Islet of Langerhans (tissue), 1 donor: Measurements from ENCODE around the gene RAD9A.
"Not testable (repeated sequence)": the region's sequence is repeated elsewhere in the genome, so short reads cannot be mapped to it uniquely, and the experiment has no call there.

Experiments
- FAIRE-seq: peaks from one replicate; lab custom pipeline; 2011; peaks lifted over from hg19 to GRCh38; lab: Jason Lieb, UNC

RAD9A gene

GRCh38 chr11:67410984-67411784, 19.4 kb downstream of the RAD9A start:
- no peak for FAIRE-seq

GRCh38 chr11:67411785-67412152, 20.0 kb downstream of the RAD9A start:
- FAIRE-seq, result no peak

- FAIRE-seq, result no peak
Measured at GRCh38 chr11:67412495-67413179, 20.9 kb downstream of the RAD9A start.

DNA sequence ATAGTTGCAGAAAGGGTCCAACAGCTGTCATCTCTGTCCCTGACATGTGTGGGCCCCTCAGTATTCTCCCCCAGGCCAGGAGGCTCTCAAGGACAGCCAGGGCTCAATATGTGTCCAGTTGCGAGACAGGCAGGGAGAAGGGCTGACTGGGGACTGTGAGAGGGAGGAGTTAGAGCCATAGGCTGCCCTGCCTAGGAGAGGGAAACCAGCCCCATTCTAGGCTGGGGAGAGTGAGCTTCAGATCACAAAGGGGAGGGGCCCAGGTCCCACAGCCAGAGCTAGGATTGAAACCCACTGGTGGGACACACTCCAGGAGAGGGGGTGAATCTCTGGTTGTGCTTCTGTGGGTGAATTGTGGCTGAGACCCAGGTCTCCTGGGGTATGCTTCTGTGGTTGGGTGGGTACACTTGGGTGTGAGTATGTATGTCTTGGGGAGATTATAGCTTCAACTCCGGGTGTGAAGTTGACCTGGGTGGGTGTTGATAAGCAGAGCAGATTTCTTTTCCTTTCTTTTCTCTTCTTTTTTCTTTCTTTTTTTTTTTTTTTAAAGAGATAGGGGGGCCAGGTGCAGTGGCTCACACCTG, 21.6 kb downstream of the RAD9A start:
- no peak for FAIRE-seq

- no peak for FAIRE-seq
Measured at GRCh38 chr11:67415501-67416304, 23.9 kb downstream of the RAD9A start, which contains the start of gene CARNS1. Gene CARNS1, plus strand, starts transcription at chr11:67415678. Its CDS starts 522 bp downstream, at chr11:67416200.

DNA sequence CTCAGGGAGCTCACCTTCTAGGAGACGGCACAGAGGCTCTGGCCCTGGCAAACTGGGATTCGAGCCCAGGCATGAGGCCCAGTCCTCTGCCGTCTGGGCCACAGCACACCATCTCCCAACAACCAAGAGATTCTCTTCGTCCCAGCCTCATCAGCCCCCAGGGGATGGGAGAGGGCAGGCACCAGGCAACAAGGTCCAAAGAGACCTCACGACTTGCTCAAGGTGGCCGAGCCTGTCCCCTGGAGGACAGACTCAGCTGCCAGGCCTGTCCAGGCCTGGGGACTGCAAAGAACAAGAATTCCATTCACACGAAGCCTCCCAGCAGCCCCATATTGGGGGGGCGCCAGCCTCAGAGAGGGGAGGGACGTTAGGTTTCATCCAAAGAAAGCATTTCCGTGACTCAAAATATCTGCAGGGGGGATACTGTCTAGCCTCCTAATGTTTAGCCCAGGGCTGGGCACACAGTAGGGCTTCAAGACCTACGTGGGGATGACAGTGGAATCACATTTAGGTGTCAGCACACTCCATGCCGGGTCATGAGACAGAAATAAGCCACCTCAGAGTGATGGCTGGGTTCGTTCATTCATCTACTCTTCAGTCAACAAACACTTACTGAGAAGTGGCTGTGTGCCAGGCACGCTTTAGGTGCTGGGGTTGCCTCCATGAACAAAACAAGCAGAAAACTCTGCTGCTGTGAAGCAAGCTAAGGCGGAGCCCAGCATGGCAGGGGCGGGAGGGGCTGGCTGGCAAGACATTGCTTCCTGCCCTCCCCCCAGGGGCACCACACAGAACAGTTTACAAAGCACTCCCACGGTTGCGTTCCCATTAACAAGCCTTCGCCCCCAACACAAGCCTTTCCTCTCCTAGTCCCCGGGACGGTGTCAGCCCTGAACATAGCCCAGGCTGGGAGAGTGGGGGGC, 24.9 kb downstream of the RAD9A start:
- FAIRE-seq, result no peak

- no peak for FAIRE-seq
Measured at GRCh38 chr11:67417425-67417824, 25.6 kb downstream of the RAD9A start.

- FAIRE-seq, result no peak
Measured at GRCh38 chr11:67418476-67419281, 26.9 kb downstream of the RAD9A start.

DNA sequence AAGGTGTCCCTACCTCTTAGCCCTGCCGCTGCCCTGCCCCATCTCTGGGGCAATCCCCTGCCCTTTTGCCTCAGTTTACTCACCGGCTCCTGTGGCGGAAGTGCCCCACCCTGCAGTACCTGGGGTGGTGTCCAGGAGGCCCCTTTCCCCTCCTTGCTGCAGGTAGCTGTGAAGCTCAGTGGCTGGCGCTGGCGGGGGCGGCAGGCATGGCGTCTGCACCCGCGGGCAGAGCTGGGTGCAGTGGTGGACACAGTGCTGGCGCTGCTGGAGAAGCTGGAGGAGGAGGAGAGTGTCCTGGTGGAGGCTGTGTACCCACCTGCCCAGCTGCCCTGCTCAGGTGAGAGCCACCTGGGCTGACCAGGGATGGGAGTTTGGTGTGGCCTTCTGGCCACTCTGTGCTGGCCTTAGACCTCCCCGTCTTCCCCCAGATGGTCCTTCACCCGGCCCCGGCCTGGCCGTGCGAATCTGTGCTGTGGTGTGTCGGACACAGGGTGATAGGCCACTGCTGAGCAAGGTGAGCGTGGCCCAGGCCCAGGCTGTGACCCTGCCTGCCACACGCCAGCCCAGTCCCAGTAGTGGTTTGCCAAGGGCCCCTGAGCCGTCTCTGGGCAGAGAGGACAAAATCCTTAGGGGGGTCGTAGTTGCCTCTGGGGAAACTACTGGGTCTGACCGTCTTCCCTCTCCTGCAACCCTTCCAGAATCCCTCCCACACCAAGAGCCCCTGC, 27.7 kb downstream of the RAD9A start:
- FAIRE-seq, result no peak

- FAIRE-seq, result no peak
Measured at GRCh38 chr11:67420147-67420645, 28.4 kb downstream of the RAD9A start.

GRCh38 chr11:67420646-67421429, 29.1 kb downstream of the RAD9A start:
- FAIRE-seq, result no peak

DNA sequence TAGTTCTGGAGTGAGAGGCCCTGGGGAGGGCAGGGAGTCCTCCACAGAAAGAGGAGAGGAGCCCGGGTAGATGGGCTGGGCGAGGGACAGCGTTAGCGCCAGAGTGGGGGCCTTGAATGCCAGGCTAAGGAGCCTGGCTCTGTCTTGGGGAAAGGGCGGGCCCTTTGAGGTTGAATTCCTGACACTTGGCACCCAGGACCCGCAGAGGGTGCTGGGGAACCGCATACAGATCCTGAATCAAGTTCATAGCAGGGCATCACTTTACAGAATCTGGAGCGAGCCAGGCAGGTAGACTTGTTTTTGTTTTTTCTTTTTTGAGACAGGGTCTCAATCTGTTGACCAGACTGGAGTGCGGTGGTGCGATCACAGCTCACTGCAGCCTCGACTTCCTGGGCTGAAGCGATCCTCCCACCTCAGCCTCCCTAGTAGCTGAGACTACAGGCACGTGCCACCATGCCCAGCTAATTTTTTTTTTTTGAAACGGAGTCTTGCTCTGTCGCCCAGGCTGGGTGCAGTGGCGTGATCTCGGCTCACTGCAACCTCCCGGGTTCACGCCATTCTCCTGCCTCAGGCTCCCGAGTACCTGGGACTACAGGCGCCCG, 29.7 kb downstream of the RAD9A start:
- FAIRE-seq, result no peak

DNA sequence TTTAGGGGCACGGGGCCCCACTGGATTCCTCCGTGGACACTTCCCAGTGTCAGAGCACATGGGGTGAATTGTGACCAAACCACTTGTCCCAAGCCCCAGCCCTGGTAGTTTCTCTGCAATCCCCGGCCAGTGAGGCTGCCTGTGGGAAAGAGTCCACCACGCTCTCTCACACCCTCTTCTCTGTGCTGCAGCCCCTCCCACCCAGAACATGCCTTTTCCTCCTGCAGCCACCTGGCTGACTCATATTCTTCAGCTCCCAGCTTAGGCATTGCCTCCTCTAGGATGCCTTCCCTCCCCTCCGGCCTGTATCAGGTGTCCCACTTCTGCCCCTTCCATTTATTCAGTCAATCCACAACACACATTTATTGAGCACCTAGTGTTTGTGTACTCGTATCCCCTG, 31.1 kb downstream of the RAD9A start:
- no peak for FAIRE-seq

GRCh38 chr11:67423466-67423865, 31.7 kb downstream of the RAD9A start:
- no peak for FAIRE-seq

GRCh38 chr11:67423891-67424613, 32.3 kb downstream of the RAD9A start:
- no peak for FAIRE-seq

- not testable (repeated sequence) for FAIRE-seq
Measured at GRCh38 chr11:67427364-67427859, 35.6 kb downstream of the RAD9A start.
